Stomach (tissue), 9 donors: ENCODE measurements around the gene ADAMTS12. TPM values are rescaled to one million over a fixed set of nuclear protein-coding genes. Genes with fewer than 3 reads are reported as not detected.

Source experiments
- DNase-seq, 2 donors: peaks; one replicate each; pipeline versions ENCODE4 v3.0.0 to v3.0.0-alpha.2; 2013 to 2019
- H3K27ac ChIP-seq, 5 donors: fragments of 200-600 bp in 4 of 5; sonication (generic) in 4 of 5; one replicate each; pipeline ENCODE4 v1.5.1; 2013 to 2019; ENCODE audit warnings: mild to moderate bottlenecking in 1 of 5, moderate library complexity in 1 of 5
- H3K27me3 ChIP-seq, 3 donors: fragments of 200-600 bp; sonication (generic); one replicate each; pipeline ENCODE4 v1.5.1; 2017 to 2019; ENCODE audit warnings: mixed run types in 1 of 3
- H3K36me3 ChIP-seq, 4 donors: fragments of 200-600 bp; sonication (generic); 1 replicate in 3 of 4; 2 replicates in 1 of 4; pipeline ENCODE4 v1.5.1; 2016 to 2019
- H3K4me1 ChIP-seq, 4 donors: fragments of 200-600 bp; sonication (generic); one replicate each; pipeline ENCODE4 v1.5.1; 2016 to 2019
- H3K4me3 ChIP-seq, 4 donors: fragments of 200-600 bp; sonication (generic) in 3 of 4; one replicate each; pipeline ENCODE4 v1.5.1; 2016 to 2019; ENCODE audit warnings: mild to moderate bottlenecking in 1 of 4
- H3K9me3 ChIP-seq, 4 donors: fragments of 200-600 bp; sonication (generic); one replicate each; pipeline ENCODE4 v1.5.1; 2016 to 2019
- EP300 ChIP-seq: sonication (generic); formaldehyde crosslinking; IDR thresholded peaks from one replicate; pipeline ENCODE4 v1.6.1; 2017; ENCODE audit warnings: antibody characterized with exemption
- POLR2A ChIP-seq, 4 donors: fragments of 450-650 bp; IDR thresholded peaks; one replicate each; pipeline ENCODE4 v1.6.1; 2016; ENCODE audit warnings: antibody characterized with exemption in 4 of 4, control low read depth in 2 of 4, mild to moderate bottlenecking in 1 of 4, moderate library complexity in 1 of 4
- POLR2AphosphoS5 ChIP-seq, 3 donors: sonication (generic); formaldehyde crosslinking; IDR thresholded peaks; one replicate each; pipeline ENCODE4 v1.6.1; 2016; ENCODE audit warnings: antibody characterized with exemption in 3 of 3
- WGBS, 5 donors: extraction: QIAGEN DNeasy Blood & Tissue Kit in 3 of 5; methylation state at CpG; one replicate each; pipeline versions ENCODE4 v1.1.5 to v1.1.7; 2013 to 2018; 5-methylcytosine and 5-hydroxymethylcytosine counted together
- intact Hi-C: fragments of 100-400 bp; cut with DNase I; formaldehyde crosslinking; loops from one replicate; pipeline ENCODE4 v1.15.1; 2023; ENCODE audit warnings: low total_unique reads
- polyA plus RNA-seq, 3 donors: library from polyadenylated mRNA; stranded (reverse); fragments of 200-250 nt; gene quantifications; one replicate each; pipeline ENCODE4 v1.2.3, GENCODE V29; 2013
- total RNA-seq, 5 donors: library from RNA; depleted of rRNA; stranded (reverse); fragments of >200 nt; gene quantifications; one replicate each; pipeline versions ENCODE4 v1.1.0 to v1.2.3, GENCODE V29; 2014 to 2016
- TF ChIP-seq, protein P1 (sequence below), 7 experiments: fragments of 450-650 bp in 4 of 7; fragments of 200-600 bp in 3 of 7; sonication (generic) in 3 of 7; IDR thresholded peaks; one replicate each; pipeline ENCODE4 v1.5.1; 2016 to 2019; ENCODE audit warnings: antibody characterized with exemption in 7 of 7, control low read depth in 2 of 7, mild to moderate bottlenecking in 1 of 7
- donor health status: healthy with polysubstance abuse.
- donor health status: Bipolar disorder and iron deficiency.
- donor health status: healthy.

Gene ADAMTS12
- total and polyA plus RNA-seq, 8 donors, result 0.14 to 17.1 (median 0.62) TPM; not detected in 1

DNA sequence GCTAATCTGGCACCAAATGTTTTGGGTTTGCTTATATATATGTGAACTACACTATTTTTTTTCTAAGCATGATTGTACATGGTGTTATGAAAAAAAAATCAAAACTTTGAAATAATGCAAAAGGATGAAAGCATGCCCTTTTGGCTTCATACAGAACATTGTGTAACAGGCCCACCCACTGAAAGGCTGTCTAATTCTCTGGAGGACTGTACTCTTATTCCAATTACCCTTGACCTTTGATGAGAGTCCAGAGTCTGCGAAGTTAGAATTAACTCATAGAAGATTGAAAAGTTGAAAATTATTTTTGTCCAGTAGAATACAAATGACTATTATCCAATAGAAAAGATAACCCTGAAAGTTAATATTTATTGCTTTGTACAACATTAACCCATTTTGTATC, 117.4 kb downstream of the ADAMTS12 start:
- Histone ChIP-seq H3K36me3 (no peaks in the 10 kb centered on the region), H3K4me3 (no peak overlapping the region), H3K27ac (no peak overlapping the region), H3K9me3 (peaks cover 0 to 6% (median 0%) of the 10 kb centered on the region in 4 donors), H3K4me1 (peaks cover 0 to 6% (median 3%) of the 10 kb centered on the region in 4 donors), H3K27me3 (no peaks in the 10 kb centered on the region)
- no peak for DNase-seq
- intact Hi-C loops, result no loop called here
- no peak for TF ChIP-seq POLR2AphosphoS5 (IDR thresholded peaks at IDR 0.05)
- no peak for TF ChIP-seq POLR2A (IDR thresholded peaks at IDR 0.05)
- TF ChIP-seq, protein P1, sequence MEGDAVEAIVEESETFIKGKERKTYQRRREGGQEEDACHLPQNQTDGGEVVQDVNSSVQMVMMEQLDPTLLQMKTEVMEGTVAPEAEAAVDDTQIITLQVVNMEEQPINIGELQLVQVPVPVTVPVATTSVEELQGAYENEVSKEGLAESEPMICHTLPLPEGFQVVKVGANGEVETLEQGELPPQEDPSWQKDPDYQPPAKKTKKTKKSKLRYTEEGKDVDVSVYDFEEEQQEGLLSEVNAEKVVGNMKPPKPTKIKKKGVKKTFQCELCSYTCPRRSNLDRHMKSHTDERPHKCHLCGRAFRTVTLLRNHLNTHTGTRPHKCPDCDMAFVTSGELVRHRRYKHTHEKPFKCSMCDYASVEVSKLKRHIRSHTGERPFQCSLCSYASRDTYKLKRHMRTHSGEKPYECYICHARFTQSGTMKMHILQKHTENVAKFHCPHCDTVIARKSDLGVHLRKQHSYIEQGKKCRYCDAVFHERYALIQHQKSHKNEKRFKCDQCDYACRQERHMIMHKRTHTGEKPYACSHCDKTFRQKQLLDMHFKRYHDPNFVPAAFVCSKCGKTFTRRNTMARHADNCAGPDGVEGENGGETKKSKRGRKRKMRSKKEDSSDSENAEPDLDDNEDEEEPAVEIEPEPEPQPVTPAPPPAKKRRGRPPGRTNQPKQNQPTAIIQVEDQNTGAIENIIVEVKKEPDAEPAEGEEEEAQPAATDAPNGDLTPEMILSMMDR (IDR thresholded peaks at IDR 0.05), result no peak
- no peak for TF ChIP-seq EP300
- WGBS, 5 donors, result 73 to 92% (median 85%) methylated on average over 1 of the region's 1 CpG

DNA sequence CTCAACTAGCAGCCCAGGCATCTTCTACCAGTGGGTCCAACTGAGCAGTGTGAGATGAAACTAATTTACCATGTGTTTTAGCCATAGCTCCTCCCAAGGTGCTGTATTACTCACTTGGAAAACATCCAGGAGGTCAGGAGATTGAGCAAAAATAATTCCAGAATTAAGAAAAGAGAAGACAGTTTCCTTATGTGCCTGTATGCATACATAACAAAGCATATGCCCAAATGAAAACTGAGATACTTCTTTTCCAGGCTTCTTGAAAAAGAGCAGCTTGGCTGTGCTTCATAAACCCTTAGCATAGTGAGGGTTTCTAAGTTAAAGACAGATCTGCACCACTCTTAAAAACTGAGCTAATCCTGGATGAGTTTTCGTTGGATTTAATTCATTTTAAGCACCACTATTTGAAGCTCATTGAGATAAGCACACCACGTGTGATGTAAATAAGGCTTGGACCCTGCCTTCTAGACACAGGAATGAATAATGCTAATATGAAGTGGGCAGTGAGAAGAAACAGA, 119.4 kb downstream of the ADAMTS12 start:
- no peak overlapping the region for H3K27ac ChIP-seq
- peak in 1 of 2 donors; percentile 23 for DNase-seq
- no peak for TF ChIP-seq EP300
- TF ChIP-seq, protein P1 (IDR thresholded peaks at IDR 0.05), result no peak
- TF ChIP-seq POLR2A (IDR thresholded peaks at IDR 0.05), result no peak
- no peak for TF ChIP-seq POLR2AphosphoS5 (IDR thresholded peaks at IDR 0.05)
- no peak overlapping the region for H3K4me3 ChIP-seq
- H3K4me1 ChIP-seq, result peaks cover 0 to 6% (median 3%) of the 10 kb centered on the region in 4 donors
- intact Hi-C loops, result no loop called here
- H3K27me3 ChIP-seq, result no peaks in the 10 kb centered on the region
- no peaks in the 10 kb centered on the region for H3K9me3 ChIP-seq
- no peaks in the 10 kb centered on the region for H3K36me3 ChIP-seq
- 36 to 43% (median 39%) methylated on average over 2 of the region's 2 CpGs for WGBS, 5 donors

DNA sequence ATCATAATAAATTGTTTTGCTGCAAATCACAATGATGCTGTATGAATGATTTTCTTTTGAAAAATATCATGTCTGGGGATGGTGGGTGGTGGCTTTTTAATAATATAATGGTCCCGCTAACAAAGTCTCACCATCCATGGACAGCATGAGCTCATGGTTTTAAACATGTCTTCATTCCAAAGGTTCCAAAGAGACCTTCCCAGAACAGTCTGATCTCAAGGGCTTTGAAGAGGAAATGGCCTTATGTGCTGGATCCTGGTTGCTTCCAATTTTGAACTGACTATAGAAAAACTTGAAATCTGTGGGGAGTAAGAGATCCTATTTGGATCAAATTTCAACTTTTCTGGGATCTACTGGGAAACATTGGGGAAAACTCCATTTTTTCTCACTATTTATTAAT, 121.8 kb downstream of the ADAMTS12 start:
- WGBS, 5 donors, result 86 to 97% (median 94%) methylated on average over 1 of the region's 1 CpG
- peaks cover 0 to 6% (median 3%) of the 10 kb centered on the region in 4 donors for H3K4me1 ChIP-seq
- H3K9me3 ChIP-seq, result no peaks in the 10 kb centered on the region
- no peaks in the 10 kb centered on the region for H3K27me3 ChIP-seq
- DNase-seq, result no peak
- intact Hi-C loops, result no loop called here
- no peak overlapping the region for H3K27ac ChIP-seq
- H3K36me3 ChIP-seq, result no peaks in the 10 kb centered on the region
- no peak overlapping the region for H3K4me3 ChIP-seq
- no peak for TF ChIP-seq POLR2AphosphoS5 (IDR thresholded peaks at IDR 0.05)
- TF ChIP-seq EP300, result no peak
- TF ChIP-seq POLR2A (IDR thresholded peaks at IDR 0.05), result no peak
- TF ChIP-seq, protein P1 (IDR thresholded peaks at IDR 0.05), result no peak

DNA sequence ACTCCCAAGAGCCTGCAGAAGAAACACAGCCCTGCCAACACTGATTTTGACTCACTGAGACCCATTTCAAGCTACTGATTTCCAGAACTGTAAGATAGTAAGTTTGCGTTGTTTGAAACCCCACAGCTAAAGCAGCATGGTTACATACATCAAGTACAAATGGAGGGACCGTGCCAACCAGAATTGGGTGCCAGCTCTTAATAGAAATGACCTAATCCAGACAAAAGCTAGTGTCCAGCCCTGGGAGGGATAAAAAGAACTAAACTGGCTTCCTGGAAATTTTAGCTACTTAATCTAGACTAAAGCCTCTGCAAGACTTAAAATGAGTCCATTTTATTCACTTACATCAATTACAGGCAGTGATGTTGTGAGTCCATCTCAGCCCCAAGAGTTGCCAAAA, 122.6 kb downstream of the ADAMTS12 start:
- no peak for TF ChIP-seq POLR2A (IDR thresholded peaks at IDR 0.05)
- TF ChIP-seq POLR2AphosphoS5 (IDR thresholded peaks at IDR 0.05), result no peak
- no peak for TF ChIP-seq EP300
- TF ChIP-seq, protein P1 (IDR thresholded peaks at IDR 0.05), result no peak
- no peak overlapping the region for H3K4me3 ChIP-seq
- no peaks in the 10 kb centered on the region for H3K27me3 ChIP-seq
- WGBS, 5 donors, result 44 to 90% (median 80%) methylated on average over 2 of the region's 2 CpGs
- intact Hi-C loops, result no loop called here
- H3K9me3 ChIP-seq, result no peaks in the 10 kb centered on the region
- H3K4me1 ChIP-seq, result peaks cover 0 to 6% (median 3%) of the 10 kb centered on the region in 4 donors
- no peak overlapping the region for H3K27ac ChIP-seq
- no peaks in the 10 kb centered on the region for H3K36me3 ChIP-seq
- peak in 1 of 2 donors; percentile 18 for DNase-seq
